GM18526 (cell line): ENCODE measurements around the gene SCUBE1.

ENCODE experiments used
- POLR2A ChIP-seq: IDR thresholded peaks from 3 replicates; pipeline ENCODE4 v1.6.1; 2011; ENCODE audit not compliant: insufficient read length; ENCODE audit errors: extremely low read depth

The SCUBE1 gene

GRCh38 chr22:43304831-43305590 is 38.2 kb downstream of the SCUBE1 start:
- TF ChIP-seq POLR2A, result no peak

- TF ChIP-seq POLR2A, result no peak
These were observed 39.4 kb downstream of the SCUBE1 start for GRCh38 chr22:43303751-43304150.

GRCh38 chr22:43303166-43303565 is 40.0 kb downstream of the SCUBE1 start:
- TF ChIP-seq POLR2A, result no peak

GRCh38 chr22:43302531-43303041 is 40.6 kb downstream of the SCUBE1 start:
- no peak for TF ChIP-seq POLR2A

- no peak for TF ChIP-seq POLR2A
These were observed 41.3 kb downstream of the SCUBE1 start for GRCh38 chr22:43301866-43302265.

GRCh38 chr22:43300891-43301676 is 42.1 kb downstream of the SCUBE1 start:
- TF ChIP-seq POLR2A, result no peak

- TF ChIP-seq POLR2A, result no peak
These were observed 43.4 kb downstream of the SCUBE1 start for GRCh38 chr22:43299736-43300135.

GRCh38 chr22:43298062-43298801 is 44.9 kb downstream of the SCUBE1 start:
- TF ChIP-seq POLR2A, result no peak

- TF ChIP-seq POLR2A, result no peak
These were observed 45.7 kb downstream of the SCUBE1 start for GRCh38 chr22:43297270-43298061.

- TF ChIP-seq POLR2A, result no peak
These were observed 46.8 kb downstream of the SCUBE1 start for GRCh38 chr22:43296276-43296902.

GRCh38 chr22:43295660-43296059 is 47.5 kb downstream of the SCUBE1 start:
- TF ChIP-seq POLR2A, result no peak

GRCh38 chr22:43295173-43295572 is 48.0 kb downstream of the SCUBE1 start:
- no peak for TF ChIP-seq POLR2A

- no peak for TF ChIP-seq POLR2A
These were observed 49.3 kb downstream of the SCUBE1 start for GRCh38 chr22:43293655-43294392.

GRCh38 chr22:43293259-43293654 is 49.9 kb downstream of the SCUBE1 start:
- no peak for TF ChIP-seq POLR2A

GRCh38 chr22:43292630-43293018 is 50.5 kb downstream of the SCUBE1 start:
- no peak for TF ChIP-seq POLR2A
